GM12892 (cell line): Measurements from ENCODE around the gene CES2.
"Not testable (repeated sequence)": the region's sequence is repeated elsewhere in the genome, so short reads cannot be mapped to it uniquely, and the experiment has no call there.

Experiments
- POLR2A ChIP-seq: IDR thresholded peaks from 2 replicates; pipeline ENCODE4 v1.6.1; 2011; ENCODE audit warnings: low read depth, low read length, control low read depth
- POLR2AphosphoS5 ChIP-seq: IDR thresholded peaks from 2 replicates; pipeline ENCODE4 v1.6.1; 2011; ENCODE audit warnings: low read depth, low read length, control low read depth
- TAF1 ChIP-seq: IDR thresholded peaks from 2 replicates; pipeline ENCODE4 v1.6.1; 2011; ENCODE audit warnings: low read depth, mild to moderate bottlenecking, control low read depth, low read length, borderline replicate concordance

- TF ChIP-seq POLR2A, POLR2AphosphoS5, TAF1: not testable (repeated sequence)
Measured at GRCh38 chr16:66974932-66975246, 39.6 kb downstream of the CES2 start.
